ENCODE data around the gene SMIM14. TPM values are rescaled to one million over a fixed set of nuclear protein-coding genes. Genes with fewer than 3 reads are reported as not detected.
A peak's percentile ranks its signal among the peaks of the same experiment; 100 is the strongest.

SMIM14 gene
- total RNA-seq, 1 donor from 2014 or later: 42.6 TPM

DNA sequence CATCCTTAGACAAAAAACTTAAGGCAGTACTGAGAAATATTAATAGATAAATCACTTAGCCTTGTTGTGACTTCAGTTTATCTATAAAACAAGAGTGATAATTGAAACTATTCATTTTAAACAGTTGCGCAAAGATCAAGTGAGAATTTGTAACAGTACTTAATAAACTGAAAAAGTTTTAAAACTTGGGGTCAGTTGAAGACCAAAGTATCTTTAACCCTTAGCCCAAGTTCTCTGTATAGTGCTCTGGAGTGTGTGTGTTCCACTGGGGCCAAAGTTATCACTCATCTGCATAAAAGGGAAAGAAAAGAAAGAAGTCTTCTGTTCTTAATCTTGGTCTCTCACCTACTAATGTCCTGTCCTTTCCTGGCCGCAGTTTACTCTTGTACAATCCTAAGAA, 11.3 kb downstream of the SMIM14 start:
- H3K27ac Mint-ChIP-seq (ENCODE audit: unreplicated experiment): no peak overlapping the region

DNA sequence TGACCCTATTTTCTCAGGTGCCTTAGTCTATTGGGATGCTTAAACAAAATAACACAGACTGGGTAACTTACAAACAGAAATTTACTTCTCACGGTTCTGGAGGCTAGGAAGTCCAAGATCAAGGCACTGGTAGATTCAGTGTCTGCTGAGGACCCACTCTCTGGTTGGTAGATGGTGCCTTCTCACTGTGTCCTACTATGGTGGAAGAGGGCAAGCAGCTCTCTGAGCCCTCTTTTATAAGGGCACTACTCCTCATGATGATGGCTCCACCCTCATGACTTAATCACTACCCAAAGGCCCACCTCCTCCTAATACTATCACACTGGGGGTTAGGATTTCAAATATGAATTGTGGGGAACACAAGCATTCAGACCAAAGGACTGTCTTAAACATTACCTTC, 11.8 kb downstream of the SMIM14 start:
- Mint-ChIP-seq H3K9me3 (ENCODE audit: low read depth) (no peaks in the 10 kb centered on the region), H3K4me1 (ENCODE audit: low read depth) (peaks cover 25% of the 10 kb centered on the region), H3K27ac (ENCODE audit: unreplicated experiment) (no peak overlapping the region), H3K27me3 (ENCODE audit: low read depth) (no peaks in the 10 kb centered on the region), H3K4me3 (ENCODE audit: unreplicated experiment) (no peak overlapping the region), H3K36me3 (ENCODE audit: low read depth) (no peaks in the 10 kb centered on the region)
- TF ChIP-seq, protein P1, sequence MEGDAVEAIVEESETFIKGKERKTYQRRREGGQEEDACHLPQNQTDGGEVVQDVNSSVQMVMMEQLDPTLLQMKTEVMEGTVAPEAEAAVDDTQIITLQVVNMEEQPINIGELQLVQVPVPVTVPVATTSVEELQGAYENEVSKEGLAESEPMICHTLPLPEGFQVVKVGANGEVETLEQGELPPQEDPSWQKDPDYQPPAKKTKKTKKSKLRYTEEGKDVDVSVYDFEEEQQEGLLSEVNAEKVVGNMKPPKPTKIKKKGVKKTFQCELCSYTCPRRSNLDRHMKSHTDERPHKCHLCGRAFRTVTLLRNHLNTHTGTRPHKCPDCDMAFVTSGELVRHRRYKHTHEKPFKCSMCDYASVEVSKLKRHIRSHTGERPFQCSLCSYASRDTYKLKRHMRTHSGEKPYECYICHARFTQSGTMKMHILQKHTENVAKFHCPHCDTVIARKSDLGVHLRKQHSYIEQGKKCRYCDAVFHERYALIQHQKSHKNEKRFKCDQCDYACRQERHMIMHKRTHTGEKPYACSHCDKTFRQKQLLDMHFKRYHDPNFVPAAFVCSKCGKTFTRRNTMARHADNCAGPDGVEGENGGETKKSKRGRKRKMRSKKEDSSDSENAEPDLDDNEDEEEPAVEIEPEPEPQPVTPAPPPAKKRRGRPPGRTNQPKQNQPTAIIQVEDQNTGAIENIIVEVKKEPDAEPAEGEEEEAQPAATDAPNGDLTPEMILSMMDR (IDR thresholded peaks at IDR 0.05): no peak
- no peak for DNase-seq (ENCODE audit: low spot score)

More for the DNA sequence above, 11.3 kb downstream of the SMIM14 start:
- H3K9me3 Mint-ChIP-seq (ENCODE audit: low read depth): no peaks in the 10 kb centered on the region
- H3K4me3 Mint-ChIP-seq (ENCODE audit: unreplicated experiment): no peak overlapping the region
- no peaks in the 10 kb centered on the region for H3K27me3 Mint-ChIP-seq (ENCODE audit: low read depth)
- H3K36me3 Mint-ChIP-seq (ENCODE audit: low read depth): no peaks in the 10 kb centered on the region
- no peak for DNase-seq (ENCODE audit: low spot score)
- peaks cover 24% of the 10 kb centered on the region for H3K4me1 Mint-ChIP-seq (ENCODE audit: low read depth)
- TF ChIP-seq, protein P1 (IDR thresholded peaks at IDR 0.05): no peak

DNA sequence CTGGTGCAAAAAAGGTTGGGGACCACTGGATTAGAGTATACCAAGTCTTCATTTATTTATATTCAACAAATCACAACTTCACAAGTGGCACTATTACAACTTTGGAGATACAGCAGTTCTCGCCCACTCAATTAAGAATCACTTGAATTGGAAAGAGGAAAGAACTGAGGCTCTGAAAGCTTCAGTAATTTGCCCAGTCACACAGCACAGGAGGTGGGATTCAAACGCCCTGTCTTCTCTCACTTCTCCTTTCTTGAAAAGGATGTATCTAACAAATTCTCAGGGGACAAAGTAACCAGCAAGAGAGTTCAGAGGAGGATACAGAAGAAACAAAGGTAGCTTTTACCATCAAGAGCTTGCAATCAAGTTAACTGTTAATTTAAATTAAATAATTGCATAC, 12.4 kb downstream of the SMIM14 start:
- Mint-ChIP-seq H3K9me3 (ENCODE audit: low read depth) (no peaks in the 10 kb centered on the region), H3K27ac (ENCODE audit: unreplicated experiment) (no peak overlapping the region), H3K4me1 (ENCODE audit: low read depth) (peaks cover 31% of the 10 kb centered on the region), H3K36me3 (ENCODE audit: low read depth) (no peaks in the 10 kb centered on the region), H3K4me3 (ENCODE audit: unreplicated experiment) (no peak overlapping the region), H3K27me3 (ENCODE audit: low read depth) (no peaks in the 10 kb centered on the region)
- no peak for DNase-seq (ENCODE audit: low spot score)
- TF ChIP-seq, protein P1 (IDR thresholded peaks at IDR 0.05): no peak

DNA sequence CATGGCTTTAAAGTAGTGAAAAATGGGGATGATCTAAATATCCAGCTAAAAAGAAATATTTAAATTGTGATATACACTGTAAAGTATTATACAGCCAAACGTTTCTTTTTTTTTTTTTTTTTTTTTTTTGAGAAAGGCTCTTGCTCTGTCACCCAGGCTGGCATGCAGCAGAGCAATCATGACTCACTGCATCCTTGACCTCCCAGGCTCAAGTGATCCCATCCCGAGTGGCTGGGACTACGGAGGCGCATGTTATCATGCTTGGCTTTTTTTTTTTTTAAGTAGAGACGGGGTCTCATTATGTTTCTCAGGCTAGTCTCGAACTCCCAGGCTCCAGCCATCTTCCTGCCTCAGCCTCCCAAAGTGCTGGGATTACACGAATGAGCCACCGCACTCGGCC, 17.1 kb downstream of the SMIM14 start:
- no peaks in the 10 kb centered on the region for H3K9me3 Mint-ChIP-seq (ENCODE audit: low read depth)
- H3K4me3 Mint-ChIP-seq (ENCODE audit: unreplicated experiment): peak overlapping the region; percentile 23
- peak overlapping the region; percentile 96 for H3K27ac Mint-ChIP-seq (ENCODE audit: unreplicated experiment)
- TF ChIP-seq, protein P1 (IDR thresholded peaks at IDR 0.05): no peak
- peaks cover 57% of the 10 kb centered on the region for H3K4me1 Mint-ChIP-seq (ENCODE audit: low read depth)
- no peaks in the 10 kb centered on the region for H3K27me3 Mint-ChIP-seq (ENCODE audit: low read depth)
- DNase-seq (ENCODE audit: low spot score): no peak
- H3K36me3 Mint-ChIP-seq (ENCODE audit: low read depth): no peaks in the 10 kb centered on the region

DNA sequence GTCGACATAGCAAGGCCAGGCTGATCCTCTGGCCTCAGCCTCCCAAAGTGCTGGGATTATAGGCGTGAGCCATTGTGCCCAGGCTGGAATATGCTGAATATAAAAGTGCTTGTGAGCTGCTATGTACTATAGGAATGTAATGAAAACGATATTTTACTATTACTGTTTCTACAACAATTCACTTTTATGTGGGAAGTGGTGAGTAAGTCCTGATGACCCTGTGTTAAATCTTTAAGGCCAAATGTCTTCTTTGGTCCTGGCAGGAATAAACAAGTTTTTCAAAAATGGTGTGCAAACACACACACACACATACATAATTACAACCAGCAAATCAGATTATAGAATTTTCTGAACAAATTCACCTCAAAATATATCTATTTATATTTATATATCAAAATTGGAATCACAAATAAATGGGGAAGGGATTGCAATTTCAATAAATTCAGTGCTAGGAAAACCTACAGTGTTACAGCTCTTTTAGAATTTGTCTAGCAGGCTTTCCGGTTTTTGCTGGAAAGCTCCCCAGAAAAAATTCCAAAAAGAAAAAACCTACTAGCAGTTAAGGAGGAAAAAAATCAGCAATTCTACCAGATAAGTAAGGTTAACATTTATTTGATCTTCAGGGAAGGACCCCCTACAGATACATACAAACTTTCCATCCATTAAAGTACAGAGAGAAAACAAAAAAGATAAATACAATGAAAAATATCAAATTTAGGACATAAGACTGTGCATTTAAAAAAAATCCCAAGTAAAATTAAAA, 17.9 kb downstream of the SMIM14 start:
- Mint-ChIP-seq H3K27me3 (ENCODE audit: low read depth) (no peaks in the 10 kb centered on the region), H3K4me3 (ENCODE audit: unreplicated experiment) (no peak overlapping the region), H3K27ac (ENCODE audit: unreplicated experiment) (peak overlapping the region; percentile 96), H3K36me3 (ENCODE audit: low read depth) (no peaks in the 10 kb centered on the region), H3K4me1 (ENCODE audit: low read depth) (peaks cover 65% of the 10 kb centered on the region), H3K9me3 (ENCODE audit: low read depth) (no peaks in the 10 kb centered on the region)
- DNase-seq (ENCODE audit: low spot score): no peak
- TF ChIP-seq, protein P1 (IDR thresholded peaks at IDR 0.05): no peak
